GM18909 (cell line): ENCODE measurements around the gene GRID2.

Experiments
- ATAC-seq: cut with Tn5 transposase; IDR thresholded peaks from one replicate; pipeline ENCODE4 v1.9.1; 2021; ENCODE audit warnings: mild to moderate bottlenecking; ENCODE audit not compliant: unreplicated experiment, poor library complexity

GRID2 gene

GRCh38 chr4:93710101-93710846 lies 1406.5 kb downstream of the GRID2 start:
- peak; percentile 79 for ATAC-seq

GRCh38 chr4:93710847-93711430 lies 1407.2 kb downstream of the GRID2 start:
- ATAC-seq: no peak

- ATAC-seq: no peak
Observed at GRCh38 chr4:93718233-93718632, 1414.5 kb downstream of the GRID2 start.

- no peak for ATAC-seq
Observed at GRCh38 chr4:93719552-93719951, 1415.8 kb downstream of the GRID2 start.

- no peak for ATAC-seq
Observed at GRCh38 chr4:93722446-93722845, 1418.7 kb downstream of the GRID2 start.

- ATAC-seq: no peak
Observed at GRCh38 chr4:93730251-93730650, 1426.5 kb downstream of the GRID2 start.

GRCh38 chr4:93730760-93731159 lies 1427.0 kb downstream of the GRID2 start:
- no peak for ATAC-seq

GRCh38 chr4:93731456-93731855 lies 1427.7 kb downstream of the GRID2 start:
- peak; percentile 45 for ATAC-seq

GRCh38 chr4:93732509-93732908 lies 1428.7 kb downstream of the GRID2 start:
- no peak for ATAC-seq

GRCh38 chr4:93740890-93741289 lies 1437.1 kb downstream of the GRID2 start:
- no peak for ATAC-seq

- ATAC-seq: no peak
Observed at GRCh38 chr4:93743022-93743421, 1439.3 kb downstream of the GRID2 start.

- ATAC-seq: no peak
Observed at GRCh38 chr4:93743635-93744034, 1439.9 kb downstream of the GRID2 start.

GRCh38 chr4:93744961-93745360 lies 1441.2 kb downstream of the GRID2 start:
- ATAC-seq: no peak

GRCh38 chr4:93746031-93746430 lies 1442.3 kb downstream of the GRID2 start:
- ATAC-seq: no peak

- no peak for ATAC-seq
Observed at GRCh38 chr4:93747220-93747619, 1443.5 kb downstream of the GRID2 start.

- ATAC-seq: peak; percentile 31
Observed at GRCh38 chr4:93748373-93749291, 1444.9 kb downstream of the GRID2 start.

- peak; percentile 83 for ATAC-seq
Observed at GRCh38 chr4:93749292-93749761, 1445.6 kb downstream of the GRID2 start.

- ATAC-seq: peak; percentile 65
Observed at GRCh38 chr4:93751411-93751810, 1447.6 kb downstream of the GRID2 start.

- ATAC-seq: no peak
Observed at GRCh38 chr4:93756101-93756500, 1452.3 kb downstream of the GRID2 start.

- no peak for ATAC-seq
Observed at GRCh38 chr4:93759506-93759905, 1455.7 kb downstream of the GRID2 start.

- no peak for ATAC-seq
Observed at GRCh38 chr4:93760284-93760683, 1456.5 kb downstream of the GRID2 start.
